HepG2 (cell line): ENCODE measurements around the gene DIAPH3. TPM values are rescaled to one million over a fixed set of nuclear protein-coding genes. Genes with fewer than 3 reads are reported as not detected.

Experiments used
- ATAC-seq: fragments of 200-7000 bp; cut with Tn5 transposase; 3 replicates; pipeline ENCODE4 v1.9.1; 2020; ENCODE audit warnings: mild to moderate bottlenecking, moderate library complexity
- BruUV-seq: library from RNA; stranded (reverse); fragments of 400-500 nt; replicated peaks from 2 replicates; lab custom pipeline; 2021; lab: Mats Ljungman, UMichigan
- CTCF ChIA-PET: fragments of 300-600 bp; formaldehyde crosslinking; extraction: SDS; loops from one replicate; lab custom pipeline; 2021; ENCODE audit warnings: low total read pairs, inconsistent platforms, low intra/inter-chr PET ratio; lab: Yijun Ruan, JAX
- POLR2A ChIA-PET: fragments of 350-600 bp; sonication (Branson Sonifier 250); formaldehyde crosslinking; loops from one replicate; lab custom pipeline; 2020; ENCODE audit warnings: antibody characterized with exemption, inconsistent platforms; lab: Yijun Ruan, JAX
- DNase-seq: peaks from one replicate; pipeline ENCODE4 v3.0.0-alpha.2; 2015; ENCODE audit warnings: low spot score
- FAIRE-seq: peaks from 3 replicates; lab custom pipeline; 2011; peaks lifted over from hg19 to GRCh38; lab: Jason Lieb, UNC
- H2AFZ ChIP-seq: one replicate; pipeline ENCODE4 v1.6.1; 2011; ENCODE audit warnings: low read length, inconsistent platforms
- H3K27ac ChIP-seq: fragments of 300-600 bp; 3 replicates; pipeline ENCODE4 v1.8.0; 2011; ENCODE audit warnings: mixed run types, mild to moderate bottlenecking, mixed read lengths, low read length, inconsistent platforms; ENCODE audit not compliant: insufficient read depth; ENCODE audit errors: extremely low read length
- H3K27me3 ChIP-seq, 2 experiments: fragments of 200-600 bp in 1 of 2; 2 replicates in 1 of 2; 3 replicates in 1 of 2; pipeline versions ENCODE4 v1.6.0 to v1.8.0; 2011; ENCODE audit warnings: low read length in 2 of 2, mild to moderate bottlenecking in 2 of 2, moderate library complexity in 2 of 2, inconsistent platforms in 1 of 2; ENCODE audit not compliant: insufficient read depth in 2 of 2, control insufficient read depth in 1 of 2
- H3K36me3 ChIP-seq, 2 experiments: fragments of 200-600 bp in 1 of 2; replicated peaks in 1 of 2; 2 replicates in 1 of 2; 3 replicates in 1 of 2; pipeline versions ENCODE4 v1.5.1 to v1.8.0; 2011; ENCODE audit warnings: low read length in 2 of 2, inconsistent platforms in 1 of 2; ENCODE audit not compliant: insufficient read depth in 2 of 2, control insufficient read depth in 1 of 2
- H3K4me1 ChIP-seq: 2 replicates; pipeline ENCODE4 v1.5.1; 2012; ENCODE audit warnings: low read length, inconsistent platforms; ENCODE audit not compliant: insufficient read depth
- H3K4me2 ChIP-seq: 2 replicates; pipeline ENCODE4 v1.6.0; 2011; ENCODE audit warnings: low read depth, low read length, inconsistent platforms
- H3K4me3 ChIP-seq, 3 experiments: fragments of 200-600 bp in 1 of 3; sonication (generic), shearing (Covaris generic) in 1 of 3; replicated peaks in 1 of 3; 2 replicates each; pipeline ENCODE4 v1.5.1; 2011 to 2016; ENCODE audit warnings: low read length in 3 of 3, inconsistent platforms in 2 of 3, low read depth in 2 of 3, mild to moderate bottlenecking in 2 of 3, control low read depth in 1 of 3, mixed read lengths in 1 of 3; ENCODE audit not compliant: insufficient read depth in 1 of 3
- H3K79me2 ChIP-seq: one replicate; pipeline ENCODE4 v1.6.1; 2011; ENCODE audit warnings: low read length, inconsistent platforms; ENCODE audit not compliant: insufficient read depth
- H3K9ac ChIP-seq: 2 replicates; pipeline ENCODE4 v1.6.0; 2011; ENCODE audit warnings: mild to moderate bottlenecking, low read depth, low read length, inconsistent platforms; ENCODE audit not compliant: insufficient read depth
- H3K9me3 ChIP-seq: 2 replicates; pipeline ENCODE4 v1.5.1; 2012; ENCODE audit warnings: mild to moderate bottlenecking, low read length
- H4K20me1 ChIP-seq: 2 replicates; pipeline ENCODE4 v1.6.0; 2011; ENCODE audit warnings: inconsistent platforms, mild to moderate bottlenecking, low read length, moderate library complexity; ENCODE audit not compliant: insufficient read depth
- MBD4 ChIP-seq: IDR thresholded peaks from 2 replicates; pipeline ENCODE4 v1.6.1; 2012; ENCODE audit warnings: low read length, inconsistent platforms, borderline replicate concordance
- MIER2 ChIP-seq: IDR thresholded peaks from 2 replicates; pipeline ENCODE4 v1.6.1; 2016; ENCODE audit warnings: missing biosample characterization, missing genetic modification reagents
- MTF1 ChIP-seq: sonication (generic); formaldehyde crosslinking; IDR thresholded peaks from 2 replicates; pipeline ENCODE4 v1.5.0; 2020; ENCODE audit warnings: missing genetic modification reagents
- NCOA5 ChIP-seq: sonication (generic); formaldehyde crosslinking; IDR thresholded peaks from 2 replicates; pipeline ENCODE4 v1.4.0; 2020; ENCODE audit warnings: missing genetic modification reagents
- SP2 ChIP-seq: sonication (generic); formaldehyde crosslinking; IDR thresholded peaks from 2 replicates; pipeline ENCODE4 v1.5.1; 2020; ENCODE audit warnings: mild to moderate bottlenecking, missing genetic modification reagents
- ZNF124 ChIP-seq: sonication (generic); formaldehyde crosslinking; IDR thresholded peaks from 2 replicates; pipeline ENCODE4 v1.4.0; 2020; ENCODE audit warnings: missing genetic modification reagents
- ZNF343 ChIP-seq: sonication (generic); formaldehyde crosslinking; IDR thresholded peaks from 2 replicates; pipeline ENCODE4 v1.4.0; 2020; ENCODE audit warnings: mild to moderate bottlenecking, missing genetic modification reagents
- ZNF530 ChIP-seq: sonication (generic); formaldehyde crosslinking; IDR thresholded peaks from 2 replicates; pipeline ENCODE4 v1.5.0; 2020; ENCODE audit warnings: low read depth, mild to moderate bottlenecking, missing genetic modification reagents
- ZNF878 ChIP-seq: sonication (generic); formaldehyde crosslinking; IDR thresholded peaks from 2 replicates; pipeline ENCODE4 v1.8.1; 2023; ENCODE audit warnings: mild to moderate bottlenecking, missing genetic modification reagents, moderate library complexity
- ZNF883 ChIP-seq: sonication (generic); formaldehyde crosslinking; IDR thresholded peaks from 2 replicates; pipeline ENCODE4 v1.5.1; 2020; ENCODE audit warnings: mild to moderate bottlenecking, missing genetic modification reagents; ENCODE audit errors: not compliant biosample characterization
- WGBS: methylation state at CpG from one replicate; pipeline ENCODE4 v1.1.6; 2017; ENCODE audit warnings: low lambda C conversion rate; 5-methylcytosine and 5-hydroxymethylcytosine counted together
- in situ Hi-C: cut with HindIII; loops from 2 replicates; pipeline ENCODE4 v1.10.0; 2017; ENCODE audit warnings: low pct_unique_long_range_greater_than_20kb; ENCODE audit not compliant: extremely low pct_ligation_motif_present
- intact Hi-C: fragments of 100-400 bp; cut with micrococcal nuclease; formaldehyde crosslinking; loops from one replicate; pipeline ENCODE4 v1.10.0; 2022; ENCODE audit not compliant: unreplicated experiment
- polyA plus RNA-seq, 8 experiments: library from polyadenylated mRNA; depleted of rRNA in 3 of 8; stranded (reverse) in 7 of 8; unstranded in 1 of 8; fragments of >200 nt; fragmentation: Illumina TruSeq in 4 of 8; extraction: Trizol in 4 of 8; gene quantifications; 2 replicates each; pipeline versions ENCODE4 v1.2.1 to v1.2.3, GENCODE V29; 2011 to 2016; ENCODE audit warnings: low read depth in 4 of 8, missing spikeins in 1 of 8, mixed read lengths in 1 of 8; ENCODE audit not compliant: insufficient read depth in 1 of 8
- total RNA-seq, 5 experiments: library from RNA; depleted of rRNA; stranded (reverse); fragments of >200 nt; fragmentation: Illumina TruSeq; extraction: Trizol; gene quantifications; 2 replicates each; pipeline ENCODE4 v1.2.3, GENCODE V29; 2016; ENCODE audit warnings: low read depth in 1 of 5

Gene DIAPH3
- total and polyA plus RNA-seq, 2 of the 13 experiments (the other 11 are each of a cell fraction or from before 2014, with no cell fraction given), result 4.0 to 9.3 TPM

DNA sequence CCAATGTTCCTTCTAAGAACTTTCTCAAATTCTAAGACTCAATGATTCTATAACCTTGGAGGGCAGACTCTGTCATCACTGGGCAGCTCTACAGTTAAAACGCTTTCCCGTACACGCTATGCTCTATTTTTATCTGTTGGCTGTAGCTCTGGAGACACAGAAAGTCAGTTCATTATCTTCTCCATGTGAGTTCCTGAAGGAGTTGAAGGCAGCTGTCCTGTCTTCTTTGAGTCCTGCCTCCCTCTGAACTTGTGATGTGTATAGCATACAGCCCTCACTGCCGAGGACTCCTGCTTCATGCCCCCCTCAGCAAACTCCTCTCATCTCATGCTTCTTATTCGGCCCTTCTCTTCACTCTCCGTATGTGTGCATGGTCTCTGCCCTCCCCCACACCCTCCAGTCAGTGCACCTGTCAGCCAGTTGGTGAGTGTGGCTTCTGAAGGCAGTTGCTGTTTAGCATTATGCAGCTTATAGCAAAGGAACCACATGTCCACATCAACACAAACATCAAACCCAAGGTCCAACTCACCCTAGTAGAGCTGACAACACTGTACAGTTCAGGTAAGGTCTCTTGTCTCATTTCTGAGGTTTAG is 504.9 kb downstream of the DIAPH3 start:
- Histone ChIP-seq H4K20me1 (no peaks in the 10 kb centered on the region), H3K9ac (no peak overlapping the region), H3K4me2 (no peak overlapping the region), H3K27me3 (no peaks in the 10 kb centered on the region; a peak in 3 of 5 replicates), H3K27ac (no peak overlapping the region), H3K36me3 (no peaks in the 10 kb centered on the region), H3K4me3 (no peak overlapping the region), H3K9me3 (no peaks in the 10 kb centered on the region), H3K79me2 (no peaks in the 10 kb centered on the region), H3K4me1 (peaks cover 27% of the 10 kb centered on the region), H2AFZ (no peak overlapping the region)
- CTCF ChIA-PET, result no interaction called here
- POLR2A ChIA-PET, result no interaction called here
- WGBS, result 77% methylated on average over 6 of the region's 6 CpGs
- no peak for FAIRE-seq
- intact Hi-C loops, result no loop called here
- in situ Hi-C loops, result no loop called here
- DNase-seq, result no peak
- no TSS peak for BruUV-seq
- ATAC-seq, result no peak
- TF ChIP-seq ZNF343 (CRISPR knock-in tag) (no peak), NCOA5 (no peak), ZNF530 (CRISPR knock-in tag) (no peak)

DNA sequence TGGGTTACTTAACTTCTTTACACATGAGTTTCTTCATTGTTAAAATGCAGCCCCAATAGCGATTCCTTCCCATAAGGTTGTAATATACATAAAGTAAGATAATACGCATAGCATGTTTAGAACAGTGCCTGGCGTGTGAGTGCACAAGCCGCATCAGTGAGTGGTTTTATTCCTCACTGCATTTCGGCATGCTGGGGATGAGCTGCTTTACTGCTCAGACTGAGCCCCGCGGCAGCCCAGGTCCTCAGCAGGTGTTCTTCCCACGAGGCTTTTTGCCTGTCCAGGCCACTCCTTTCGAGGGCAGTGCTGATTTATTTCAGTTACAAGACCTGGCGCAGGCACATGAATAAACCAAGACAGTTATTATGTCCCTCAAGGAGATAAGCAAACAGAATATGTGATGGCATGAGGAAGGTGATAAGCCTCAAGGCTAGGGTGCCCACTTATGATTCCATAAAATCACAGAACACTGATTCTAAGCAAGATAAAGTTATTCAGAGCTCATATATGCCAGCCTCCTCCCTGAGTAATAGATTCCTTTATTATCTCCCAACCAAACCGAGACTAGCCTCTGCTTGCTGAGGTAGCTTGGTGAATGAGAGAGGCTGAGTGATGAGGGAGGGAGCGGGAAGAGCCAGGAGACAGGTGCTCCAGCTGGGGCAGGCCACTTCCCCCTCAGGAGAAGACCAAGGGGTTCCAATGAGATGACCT is 505.5 kb downstream of the DIAPH3 start:
- H3K9ac ChIP-seq, result no peak overlapping the region
- H3K4me3 ChIP-seq, result peak overlapping the region in 1 of 3 experiments; percentile 32; a peak in 2 of 6 replicates
- ChIA-PET POLR2A (no interaction called here), CTCF (no interaction called here)
- H3K79me2 ChIP-seq, result no peaks in the 10 kb centered on the region
- no peaks in the 10 kb centered on the region; a peak in 3 of 5 replicates for H3K27me3 ChIP-seq
- no peak for FAIRE-seq
- BruUV-seq, result no TSS peak
- H3K4me1 ChIP-seq, result peaks cover 21% of the 10 kb centered on the region
- ATAC-seq, result peak; percentile 56
- DNase-seq, result no peak
- no peaks in the 10 kb centered on the region for H3K36me3 ChIP-seq
- H2AFZ ChIP-seq, result no peak overlapping the region
- 53% methylated on average over 12 of the region's 12 CpGs for WGBS
- H4K20me1 ChIP-seq, result no peaks in the 10 kb centered on the region
- intact Hi-C loops (no loop called here), in situ Hi-C loops (no loop called here)
- TF ChIP-seq MBD4 (no peak), ZNF878 (CRISPR knock-in tag) (no peak), SP2 (no peak), MIER2 (CRISPR knock-in tag) (no peak), ZNF883 (CRISPR knock-in tag) (no peak), MTF1 (no peak), ZNF124 (no peak)
- H3K9me3 ChIP-seq, result no peaks in the 10 kb centered on the region
- H3K4me2 ChIP-seq, result peak overlapping the region; percentile 44
- H3K27ac ChIP-seq, result no peak overlapping the region
